ENCODE measurements around the gene ACBD5.
"Not testable (repeated sequence)": the region's sequence is repeated elsewhere in the genome, so short reads cannot be mapped to it uniquely, and the experiment has no call there.

The ACBD5 gene

DNA sequence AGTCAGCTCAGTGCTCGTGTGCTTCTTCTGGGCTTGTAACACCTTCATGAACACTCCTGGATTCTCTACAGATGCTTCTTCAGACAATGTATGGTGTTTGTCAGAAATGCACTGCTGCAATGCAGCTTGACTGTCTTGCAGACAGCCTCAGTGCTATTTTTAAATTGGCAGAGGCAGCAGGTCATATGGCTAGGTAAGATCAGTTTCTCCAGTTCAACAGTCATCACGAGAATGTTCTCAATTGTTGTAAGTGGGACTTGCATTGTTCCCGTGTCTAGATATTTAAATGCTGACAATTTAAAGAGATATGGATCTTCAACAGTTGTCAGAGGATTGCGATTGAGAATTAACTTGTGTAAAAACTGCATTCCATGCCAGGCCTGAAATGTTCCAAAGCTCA is 7.6 kb upstream of the ACBD5 start:
- Histone ChIP-seq H2AFZ (ENCODE audit: low read depth, low read length) (no peak overlapping the region), H3K9me3 (ENCODE audit: low read length) (peaks cover 5% of the 10 kb centered on the region), H3K27me3 (ENCODE audit: insufficient read depth, low read length) (no peaks in the 10 kb centered on the region), H3K36me3 (ENCODE audit: insufficient read depth, low read length) (no peaks in the 10 kb centered on the region), H3K4me1 (ENCODE audit: insufficient read depth, low read length) (peaks cover 8% of the 10 kb centered on the region), H3K4me3 (ENCODE audit: low read length) (no peak overlapping the region)

GRCh38 chr10:27247441-27247840 is 6.8 kb upstream of the ACBD5 start:
- no peaks in the 10 kb centered on the region for H3K36me3 ChIP-seq (ENCODE audit: insufficient read depth, low read length)
- H2AFZ ChIP-seq (ENCODE audit: low read depth, low read length): no peak overlapping the region
- H3K4me3 ChIP-seq (ENCODE audit: low read length): no peak overlapping the region
- peaks cover 8% of the 10 kb centered on the region for H3K4me1 ChIP-seq (ENCODE audit: insufficient read depth, low read length)
- no peaks in the 10 kb centered on the region for H3K27me3 ChIP-seq (ENCODE audit: insufficient read depth, low read length)
- peaks cover 5% of the 10 kb centered on the region for H3K9me3 ChIP-seq (ENCODE audit: low read length)

GRCh38 chr10:27247006-27247405 is 6.4 kb upstream of the ACBD5 start:
- Histone ChIP-seq H2AFZ (ENCODE audit: low read depth, low read length) (no peak overlapping the region), H3K36me3 (ENCODE audit: insufficient read depth, low read length) (no peaks in the 10 kb centered on the region)

DNA sequence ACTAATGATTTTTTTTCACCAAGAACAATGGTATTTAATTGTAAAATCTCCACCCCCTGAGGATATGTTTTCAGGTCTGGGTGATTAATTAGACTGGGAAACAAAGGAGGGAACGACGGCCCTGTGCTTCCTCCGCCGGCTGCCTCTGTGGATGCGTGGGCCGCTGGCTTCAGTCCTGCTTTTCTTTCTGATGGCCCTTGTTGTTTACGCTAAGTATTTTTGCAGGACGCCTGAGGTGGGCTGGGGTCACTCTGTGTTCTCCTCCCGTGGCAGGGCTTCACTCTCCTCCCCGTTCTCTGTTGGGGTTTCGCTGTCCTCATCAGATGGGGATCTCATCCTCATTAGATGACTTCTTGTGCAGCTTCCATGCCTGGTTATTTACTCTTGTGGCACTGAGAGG is 5.2 kb upstream of the ACBD5 start:
- Histone ChIP-seq H3K4me1 (ENCODE audit: insufficient read depth, low read length) (peaks cover 8% of the 10 kb centered on the region), H2AFZ (ENCODE audit: low read depth, low read length) (no peak overlapping the region), H3K9me3 (ENCODE audit: low read length) (peaks cover 2% of the 10 kb centered on the region), H3K27me3 (ENCODE audit: insufficient read depth, low read length) (no peaks in the 10 kb centered on the region), H3K4me3 (ENCODE audit: low read length) (no peak overlapping the region), H3K36me3 (ENCODE audit: insufficient read depth, low read length) (no peaks in the 10 kb centered on the region)

More at GRCh38 chr10:27247006-27247405, 6.4 kb upstream of the ACBD5 start:
- H3K9me3 ChIP-seq (ENCODE audit: low read length): peaks cover 3% of the 10 kb centered on the region
- no peaks in the 10 kb centered on the region for H3K27me3 ChIP-seq (ENCODE audit: insufficient read depth, low read length)
- H3K4me1 ChIP-seq (ENCODE audit: insufficient read depth, low read length): peaks cover 8% of the 10 kb centered on the region
- no peak overlapping the region for H3K4me3 ChIP-seq (ENCODE audit: low read length)

GRCh38 chr10:27244976-27245375 is 4.4 kb upstream of the ACBD5 start:
- Histone ChIP-seq H3K4me3 (ENCODE audit: low read length) (no peak overlapping the region), H2AFZ (ENCODE audit: low read depth, low read length) (no peak overlapping the region), H3K4me1 (ENCODE audit: insufficient read depth, low read length) (peaks cover 8% of the 10 kb centered on the region), H3K9me3 (ENCODE audit: low read length) (peaks cover 2% of the 10 kb centered on the region), H3K27me3 (ENCODE audit: insufficient read depth, low read length) (no peaks in the 10 kb centered on the region), H3K36me3 (ENCODE audit: insufficient read depth, low read length) (no peaks in the 10 kb centered on the region)

- Histone ChIP-seq H3K36me3 (ENCODE audit: insufficient read depth, low read length) (peaks cover 3% of the 10 kb centered on the region), H3K4me1 (ENCODE audit: insufficient read depth, low read length) (peaks cover 8% of the 10 kb centered on the region), H3K27me3 (ENCODE audit: insufficient read depth, low read length) (no peaks in the 10 kb centered on the region), H3K9me3 (ENCODE audit: low read length) (no peaks in the 10 kb centered on the region), H3K4me3 (ENCODE audit: low read length) (peak overlapping the region; percentile 70), H2AFZ (ENCODE audit: low read depth, low read length) (no peak overlapping the region)
Measured at GRCh38 chr10:27242951-27243551, 2.5 kb upstream of the ACBD5 start.

DNA sequence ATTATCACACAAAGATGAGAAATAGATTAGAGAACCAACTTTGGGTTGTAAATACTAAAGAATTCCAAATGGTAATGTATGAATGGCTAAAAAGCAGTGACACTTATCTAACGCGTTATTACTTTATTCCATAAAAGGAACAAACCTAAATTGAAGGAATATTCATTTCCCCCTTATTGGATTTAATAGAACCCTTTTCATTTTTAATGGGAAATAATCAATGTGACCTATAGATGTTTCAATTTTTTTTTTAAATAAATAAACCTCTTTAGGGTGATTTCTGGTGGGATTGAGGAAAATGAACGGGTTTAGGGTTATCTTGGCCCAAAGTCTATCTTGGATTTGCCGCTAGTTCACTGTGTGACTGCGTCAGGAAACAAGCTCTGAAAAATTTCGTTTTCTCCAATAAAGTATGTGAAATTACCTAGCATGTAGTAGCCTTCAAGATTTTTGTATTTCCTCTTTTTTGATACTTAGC is 1.9 kb upstream of the ACBD5 start:
- Histone ChIP-seq H3K4me3 (ENCODE audit: low read length) (peak overlapping the region; percentile 70), H3K27me3 (ENCODE audit: insufficient read depth, low read length) (no peaks in the 10 kb centered on the region), H3K36me3 (ENCODE audit: insufficient read depth, low read length) (peaks cover 3% of the 10 kb centered on the region), H2AFZ (ENCODE audit: low read depth, low read length) (no peak overlapping the region), H3K9me3 (ENCODE audit: low read length) (no peaks in the 10 kb centered on the region), H3K4me1 (ENCODE audit: insufficient read depth, low read length) (peaks cover 8% of the 10 kb centered on the region)

- H3K4me1 ChIP-seq (ENCODE audit: insufficient read depth, low read length): peaks cover 8% of the 10 kb centered on the region
- H3K9me3 ChIP-seq (ENCODE audit: low read length): no peaks in the 10 kb centered on the region
- H3K36me3 ChIP-seq (ENCODE audit: insufficient read depth, low read length): peaks cover 3% of the 10 kb centered on the region
- no peaks in the 10 kb centered on the region for H3K27me3 ChIP-seq (ENCODE audit: insufficient read depth, low read length)
- H2AFZ ChIP-seq (ENCODE audit: low read depth, low read length): no peak overlapping the region
- peak overlapping the region; percentile 70 for H3K4me3 ChIP-seq (ENCODE audit: low read length)
Measured at GRCh38 chr10:27241652-27242472, 1.3 kb upstream of the ACBD5 start.

- peaks cover 8% of the 10 kb centered on the region for H3K4me1 ChIP-seq (ENCODE audit: insufficient read depth, low read length)
- H3K9me3 ChIP-seq (ENCODE audit: low read length): no peaks in the 10 kb centered on the region
- peaks cover 3% of the 10 kb centered on the region for H3K36me3 ChIP-seq (ENCODE audit: insufficient read depth, low read length)
- peak overlapping the region; percentile 69 for H2AFZ ChIP-seq (ENCODE audit: low read depth, low read length)
- no peaks in the 10 kb centered on the region for H3K27me3 ChIP-seq (ENCODE audit: insufficient read depth, low read length)
- H3K4me3 ChIP-seq (ENCODE audit: low read length): peak overlapping the region; percentile 70
Measured at GRCh38 chr10:27241010-27241651, 534 bp upstream of the ACBD5 start.

- H3K4me3 ChIP-seq (ENCODE audit: low read length); H3K9me3 ChIP-seq (ENCODE audit: low read length); H2AFZ ChIP-seq (ENCODE audit: low read depth, low read length); H3K4me1 ChIP-seq (ENCODE audit: insufficient read depth, low read length); H3K27me3 ChIP-seq (ENCODE audit: insufficient read depth, low read length); H3K36me3 ChIP-seq (ENCODE audit: insufficient read depth, low read length): not testable (repeated sequence)
Measured at GRCh38 chr10:27237531-27237930, 3.1 kb downstream of the ACBD5 start.

DNA sequence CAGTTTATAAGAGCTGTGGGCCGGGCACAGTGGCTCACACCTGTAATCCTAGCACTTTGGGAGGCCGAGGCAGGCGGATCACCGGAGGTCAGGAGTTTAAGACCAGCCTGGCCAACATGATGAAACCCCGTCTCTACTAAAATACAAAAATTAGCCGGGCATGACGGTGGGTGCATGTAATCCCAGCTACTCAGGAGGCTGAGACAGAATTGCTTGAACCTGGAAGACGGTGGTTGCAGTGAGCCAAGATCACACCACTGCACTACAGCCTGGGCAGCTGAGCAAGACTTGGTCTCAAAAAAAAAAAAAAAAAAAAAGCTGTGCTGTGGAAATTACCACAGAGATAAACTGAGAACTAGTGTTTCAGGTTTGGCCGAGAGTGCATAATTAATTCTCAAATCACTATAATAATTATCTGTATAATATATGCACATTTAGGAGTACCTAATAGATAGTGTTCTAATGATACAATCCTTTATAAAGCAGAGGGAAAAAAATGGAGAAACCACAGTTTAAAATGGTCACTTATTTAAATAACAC is 3.9 kb downstream of the ACBD5 start:
- H3K36me3 ChIP-seq (ENCODE audit: insufficient read depth, low read length); H3K4me3 ChIP-seq (ENCODE audit: low read length); H3K27me3 ChIP-seq (ENCODE audit: insufficient read depth, low read length); H3K9me3 ChIP-seq (ENCODE audit: low read length); H2AFZ ChIP-seq (ENCODE audit: low read depth, low read length); H3K4me1 ChIP-seq (ENCODE audit: insufficient read depth, low read length): not testable (repeated sequence)

DNA sequence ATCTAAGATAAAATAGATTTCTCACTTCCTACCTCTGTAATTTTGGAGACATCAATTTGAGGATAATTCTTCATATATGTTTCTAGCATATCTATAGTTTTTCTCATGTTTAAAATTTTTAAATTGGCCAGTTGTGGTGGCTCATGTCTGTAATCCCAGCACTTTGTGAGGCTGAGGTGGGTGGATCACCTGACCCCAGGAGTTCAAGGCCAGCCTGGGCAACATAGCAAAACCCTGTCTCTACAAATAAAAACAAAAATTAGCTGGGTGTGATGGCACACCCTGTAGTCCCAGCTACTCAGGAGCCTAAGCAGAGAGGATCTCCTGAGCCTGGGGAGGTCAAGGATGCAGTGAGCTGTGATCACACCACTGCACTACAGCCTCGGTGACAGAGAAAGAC is 4.9 kb downstream of the ACBD5 start:
- no peak overlapping the region for H3K4me3 ChIP-seq (ENCODE audit: low read length)
- peaks cover 14% of the 10 kb centered on the region for H3K36me3 ChIP-seq (ENCODE audit: insufficient read depth, low read length)
- no peak overlapping the region for H2AFZ ChIP-seq (ENCODE audit: low read depth, low read length)
- no peaks in the 10 kb centered on the region for H3K9me3 ChIP-seq (ENCODE audit: low read length)
- no peaks in the 10 kb centered on the region for H3K27me3 ChIP-seq (ENCODE audit: insufficient read depth, low read length)
- H3K4me1 ChIP-seq (ENCODE audit: insufficient read depth, low read length): no peaks in the 10 kb centered on the region

- Histone ChIP-seq H2AFZ (ENCODE audit: low read depth, low read length) (no peak overlapping the region), H3K36me3 (ENCODE audit: insufficient read depth, low read length) (peaks cover 22% of the 10 kb centered on the region), H3K9me3 (ENCODE audit: low read length) (no peaks in the 10 kb centered on the region), H3K4me3 (ENCODE audit: low read length) (no peak overlapping the region), H3K27me3 (ENCODE audit: insufficient read depth, low read length) (no peaks in the 10 kb centered on the region), H3K4me1 (ENCODE audit: insufficient read depth, low read length) (no peaks in the 10 kb centered on the region)
Measured at GRCh38 chr10:27230022-27230421, 10.6 kb downstream of the ACBD5 start.
